HepG2 (cell line): ENCODE measurements around the gene CAMK2G. TPM values are rescaled to one million over a fixed set of nuclear protein-coding genes. Genes with fewer than 3 reads are reported as not detected.

Experiments used
- ATRX ChIP-seq: sonication (generic); formaldehyde crosslinking; IDR thresholded peaks from 2 replicates; pipeline ENCODE4 v1.4.0; 2020; ENCODE audit warnings: missing genetic modification reagents, borderline replicate concordance
- CBFB ChIP-seq: sonication (generic); formaldehyde crosslinking; IDR thresholded peaks from 2 replicates; pipeline ENCODE4 v1.4.0; 2020; ENCODE audit warnings: missing genetic modification reagents
- GTF3A ChIP-seq: sonication (generic); formaldehyde crosslinking; conservative IDR thresholded peaks from 2 replicates; pipeline ENCODE4 v1.4.0; 2020; ENCODE audit warnings: mild to moderate bottlenecking, missing genetic modification reagents
- NFYB ChIP-seq: sonication (generic); formaldehyde crosslinking; IDR thresholded peaks from 2 replicates; pipeline ENCODE4 v1.4.0; 2020; ENCODE audit warnings: missing genetic modification reagents
- POLR2AphosphoS5 ChIP-seq: IDR thresholded peaks from 2 replicates; pipeline ENCODE4 v1.6.1; 2012; ENCODE audit warnings: low read depth, low read length
- RXRA ChIP-seq: sonication (generic); formaldehyde crosslinking; IDR thresholded peaks from 2 replicates; pipeline ENCODE4 v1.5.1; 2020; ENCODE audit warnings: missing genetic modification reagents
- SRF ChIP-seq: IDR thresholded peaks from 2 replicates; pipeline ENCODE4 v1.6.1; 2011; ENCODE audit warnings: mild to moderate bottlenecking, low read depth, low read length, moderate library complexity
- ZNF24 ChIP-seq: fragments of 450-650 bp; IDR thresholded peaks from 2 replicates; pipeline ENCODE4 v1.6.1; 2017; ENCODE audit warnings: antibody characterized with exemption, mild to moderate bottlenecking
- ZNF33A ChIP-seq: sonication (generic); formaldehyde crosslinking; IDR thresholded peaks from 2 replicates; pipeline ENCODE4 v1.5.1; 2020; ENCODE audit warnings: missing genetic modification reagents, mild to moderate bottlenecking, moderate library complexity, borderline replicate concordance
- ZNF552 ChIP-seq: sonication (generic); formaldehyde crosslinking; IDR thresholded peaks from 2 replicates; pipeline ENCODE4 v1.9.0; 2022; ENCODE audit warnings: missing genetic modification reagents, mild to moderate bottlenecking, borderline replicate concordance
- ZNF616 ChIP-seq: sonication (generic); formaldehyde crosslinking; IDR thresholded peaks from 2 replicates; pipeline ENCODE4 v1.5.0; 2020; ENCODE audit warnings: low read depth, mild to moderate bottlenecking, missing genetic modification reagents
- ZNF672 ChIP-seq: sonication (generic); formaldehyde crosslinking; IDR thresholded peaks from 2 replicates; pipeline ENCODE4 v1.8.1; 2022; ENCODE audit warnings: missing genetic modification reagents
- ZNF766 ChIP-seq: sonication (generic); formaldehyde crosslinking; IDR thresholded peaks from 2 replicates; pipeline ENCODE4 v1.5.0; 2020; ENCODE audit warnings: missing genetic modification reagents, borderline replicate concordance
- ZNF83 ChIP-seq: sonication (generic); formaldehyde crosslinking; IDR thresholded peaks from 2 replicates; pipeline ENCODE4 v1.4.0; 2020; ENCODE audit warnings: missing genetic modification reagents, mild to moderate bottlenecking, borderline replicate concordance
- polyA plus RNA-seq, 8 experiments: library from polyadenylated mRNA; depleted of rRNA in 3 of 8; stranded (reverse) in 7 of 8; unstranded in 1 of 8; fragments of >200 nt; fragmentation: Illumina TruSeq in 4 of 8; extraction: Trizol in 4 of 8; gene quantifications; 2 replicates each; pipeline versions ENCODE4 v1.2.1 to v1.2.3, GENCODE V29; 2011 to 2016; ENCODE audit warnings: low read depth in 4 of 8, missing spikeins in 1 of 8, mixed read lengths in 1 of 8; ENCODE audit not compliant: insufficient read depth in 1 of 8
- total RNA-seq, 5 experiments: library from RNA; depleted of rRNA; stranded (reverse); fragments of >200 nt; fragmentation: Illumina TruSeq; extraction: Trizol; gene quantifications; 2 replicates each; pipeline ENCODE4 v1.2.3, GENCODE V29; 2016; ENCODE audit warnings: low read depth in 1 of 5
- TF ChIP-seq, protein P1 (sequence below): sonication (generic); formaldehyde crosslinking; IDR thresholded peaks from 2 replicates; pipeline ENCODE4 v1.5.0; 2020; ENCODE audit warnings: missing genetic modification reagents, mild to moderate bottlenecking, borderline replicate concordance
- TF ChIP-seq, protein P2 (sequence below): sonication (generic); formaldehyde crosslinking; IDR thresholded peaks from 2 replicates; pipeline ENCODE4 v1.4.0; 2020; ENCODE audit warnings: missing genetic modification reagents
- TF ChIP-seq, protein P3 (sequence below): IDR thresholded peaks from 2 replicates; pipeline ENCODE4 v1.6.1; 2016; ENCODE audit warnings: missing genetic modification reagents, missing compliant biosample characterization
- TF ChIP-seq, protein P4 (sequence below): sonication (generic); formaldehyde crosslinking; IDR thresholded peaks from 2 replicates; pipeline ENCODE4; 2020; ENCODE audit warnings: missing genetic modification reagents, mild to moderate bottlenecking, borderline replicate concordance
- TF ChIP-seq, protein P5 (sequence below): sonication (generic); formaldehyde crosslinking; IDR thresholded peaks from 2 replicates; pipeline ENCODE4 v1.4.0; 2020; ENCODE audit warnings: mild to moderate bottlenecking, low read depth, missing genetic modification reagents
- TF ChIP-seq, protein P6 (sequence below): IDR thresholded peaks from 2 replicates; pipeline ENCODE4 v1.4.0; 2020; ENCODE audit warnings: mild to moderate bottlenecking, missing genetic modification reagents

CAMK2G gene
- total and polyA plus RNA-seq, 2 of the 13 experiments (the other 11 are each of a cell fraction or from before 2014, with no cell fraction given) = 15.9 to 18.8 TPM

DNA sequence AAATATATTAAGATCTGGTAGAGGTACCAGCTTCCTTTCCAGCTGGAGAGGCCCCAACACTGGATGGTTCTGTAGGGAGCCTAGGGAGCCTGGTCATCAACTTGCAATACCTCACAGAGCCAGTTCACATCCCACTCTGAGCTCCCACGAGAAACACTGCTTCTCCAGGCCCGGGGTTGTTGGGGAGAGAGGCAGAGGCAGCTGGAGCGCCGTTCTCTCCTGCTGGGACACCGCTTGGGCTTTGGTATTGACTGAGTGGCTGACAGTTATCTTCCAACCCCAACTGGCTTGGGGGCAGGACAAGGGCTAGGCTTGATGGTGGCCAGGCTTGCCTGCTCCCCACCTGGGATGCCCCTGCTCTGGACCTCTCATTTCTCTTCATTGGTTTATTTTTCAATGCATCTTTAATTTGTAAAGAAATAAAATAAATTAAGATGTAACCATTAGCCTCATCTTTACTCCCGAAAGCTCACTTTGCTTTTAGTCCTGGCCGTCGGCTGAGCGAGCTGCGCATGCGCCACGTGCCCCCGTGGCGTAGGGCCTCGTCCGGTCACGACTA is 102.6 kb downstream of the CAMK2G start (continued):
- TF ChIP-seq RXRA = no peak; the same call in 1 of the 2 replicates
- no peak for TF ChIP-seq ZNF616
- 0 out of 2 replicates have a peak, but pooled peaks have one; percentile 23 for TF ChIP-seq NFYB
- TF ChIP-seq POLR2AphosphoS5 = peak; percentile 50
- TF ChIP-seq ZNF552 (CRISPR knock-in tag) = no peak
- TF ChIP-seq, protein P1, sequence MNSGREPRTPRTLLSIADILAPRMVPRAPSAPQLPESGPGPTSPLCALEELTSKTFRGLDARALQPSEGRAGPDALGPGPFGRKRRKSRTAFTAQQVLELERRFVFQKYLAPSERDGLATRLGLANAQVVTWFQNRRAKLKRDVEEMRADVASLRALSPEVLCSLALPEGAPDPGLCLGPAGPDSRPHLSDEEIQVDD = no peak
- no peak for TF ChIP-seq ZNF24
- no peak for TF ChIP-seq ZNF33A
- TF ChIP-seq, protein P2, sequence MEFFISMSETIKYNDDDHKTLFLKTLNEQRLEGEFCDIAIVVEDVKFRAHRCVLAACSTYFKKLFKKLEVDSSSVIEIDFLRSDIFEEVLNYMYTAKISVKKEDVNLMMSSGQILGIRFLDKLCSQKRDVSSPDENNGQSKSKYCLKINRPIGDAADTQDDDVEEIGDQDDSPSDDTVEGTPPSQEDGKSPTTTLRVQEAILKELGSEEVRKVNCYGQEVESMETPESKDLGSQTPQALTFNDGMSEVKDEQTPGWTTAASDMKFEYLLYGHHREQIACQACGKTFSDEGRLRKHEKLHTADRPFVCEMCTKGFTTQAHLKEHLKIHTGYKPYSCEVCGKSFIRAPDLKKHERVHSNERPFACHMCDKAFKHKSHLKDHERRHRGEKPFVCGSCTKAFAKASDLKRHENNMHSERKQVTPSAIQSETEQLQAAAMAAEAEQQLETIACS (CRISPR knock-in tag) = no peak
- TF ChIP-seq, protein P3, sequence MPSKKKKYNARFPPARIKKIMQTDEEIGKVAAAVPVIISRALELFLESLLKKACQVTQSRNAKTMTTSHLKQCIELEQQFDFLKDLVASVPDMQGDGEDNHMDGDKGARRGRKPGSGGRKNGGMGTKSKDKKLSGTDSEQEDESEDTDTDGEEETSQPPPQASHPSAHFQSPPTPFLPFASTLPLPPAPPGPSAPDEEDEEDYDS (CRISPR knock-in tag) = peak; percentile 36; the same call in 1 of the 2 replicates
- TF ChIP-seq ATRX (CRISPR knock-in tag) = no peak
- TF ChIP-seq GTF3A = no peak
- TF ChIP-seq, protein P4, sequence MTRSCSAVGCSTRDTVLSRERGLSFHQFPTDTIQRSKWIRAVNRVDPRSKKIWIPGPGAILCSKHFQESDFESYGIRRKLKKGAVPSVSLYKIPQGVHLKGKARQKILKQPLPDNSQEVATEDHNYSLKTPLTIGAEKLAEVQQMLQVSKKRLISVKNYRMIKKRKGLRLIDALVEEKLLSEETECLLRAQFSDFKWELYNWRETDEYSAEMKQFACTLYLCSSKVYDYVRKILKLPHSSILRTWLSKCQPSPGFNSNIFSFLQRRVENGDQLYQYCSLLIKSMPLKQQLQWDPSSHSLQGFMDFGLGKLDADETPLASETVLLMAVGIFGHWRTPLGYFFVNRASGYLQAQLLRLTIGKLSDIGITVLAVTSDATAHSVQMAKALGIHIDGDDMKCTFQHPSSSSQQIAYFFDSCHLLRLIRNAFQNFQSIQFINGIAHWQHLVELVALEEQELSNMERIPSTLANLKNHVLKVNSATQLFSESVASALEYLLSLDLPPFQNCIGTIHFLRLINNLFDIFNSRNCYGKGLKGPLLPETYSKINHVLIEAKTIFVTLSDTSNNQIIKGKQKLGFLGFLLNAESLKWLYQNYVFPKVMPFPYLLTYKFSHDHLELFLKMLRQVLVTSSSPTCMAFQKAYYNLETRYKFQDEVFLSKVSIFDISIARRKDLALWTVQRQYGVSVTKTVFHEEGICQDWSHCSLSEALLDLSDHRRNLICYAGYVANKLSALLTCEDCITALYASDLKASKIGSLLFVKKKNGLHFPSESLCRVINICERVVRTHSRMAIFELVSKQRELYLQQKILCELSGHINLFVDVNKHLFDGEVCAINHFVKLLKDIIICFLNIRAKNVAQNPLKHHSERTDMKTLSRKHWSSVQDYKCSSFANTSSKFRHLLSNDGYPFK (CRISPR knock-in tag) = peak; percentile 9; the same call in 1 of the 2 replicates
- TF ChIP-seq CBFB (CRISPR knock-in tag) = no peak
- TF ChIP-seq ZNF83 (CRISPR knock-in tag) = no peak
- TF ChIP-seq ZNF672 (CRISPR knock-in tag) = no peak
- TF ChIP-seq, protein P5, sequence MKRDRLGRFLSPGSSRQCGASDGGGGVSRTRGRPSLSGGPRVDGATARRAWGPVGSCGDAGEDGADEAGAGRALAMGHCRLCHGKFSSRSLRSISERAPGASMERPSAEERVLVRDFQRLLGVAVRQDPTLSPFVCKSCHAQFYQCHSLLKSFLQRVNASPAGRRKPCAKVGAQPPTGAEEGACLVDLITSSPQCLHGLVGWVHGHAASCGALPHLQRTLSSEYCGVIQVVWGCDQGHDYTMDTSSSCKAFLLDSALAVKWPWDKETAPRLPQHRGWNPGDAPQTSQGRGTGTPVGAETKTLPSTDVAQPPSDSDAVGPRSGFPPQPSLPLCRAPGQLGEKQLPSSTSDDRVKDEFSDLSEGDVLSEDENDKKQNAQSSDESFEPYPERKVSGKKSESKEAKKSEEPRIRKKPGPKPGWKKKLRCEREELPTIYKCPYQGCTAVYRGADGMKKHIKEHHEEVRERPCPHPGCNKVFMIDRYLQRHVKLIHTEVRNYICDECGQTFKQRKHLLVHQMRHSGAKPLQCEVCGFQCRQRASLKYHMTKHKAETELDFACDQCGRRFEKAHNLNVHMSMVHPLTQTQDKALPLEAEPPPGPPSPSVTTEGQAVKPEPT (CRISPR knock-in tag) = no peak
- TF ChIP-seq ZNF766 (CRISPR knock-in tag) = no peak
- TF ChIP-seq, protein P6, sequence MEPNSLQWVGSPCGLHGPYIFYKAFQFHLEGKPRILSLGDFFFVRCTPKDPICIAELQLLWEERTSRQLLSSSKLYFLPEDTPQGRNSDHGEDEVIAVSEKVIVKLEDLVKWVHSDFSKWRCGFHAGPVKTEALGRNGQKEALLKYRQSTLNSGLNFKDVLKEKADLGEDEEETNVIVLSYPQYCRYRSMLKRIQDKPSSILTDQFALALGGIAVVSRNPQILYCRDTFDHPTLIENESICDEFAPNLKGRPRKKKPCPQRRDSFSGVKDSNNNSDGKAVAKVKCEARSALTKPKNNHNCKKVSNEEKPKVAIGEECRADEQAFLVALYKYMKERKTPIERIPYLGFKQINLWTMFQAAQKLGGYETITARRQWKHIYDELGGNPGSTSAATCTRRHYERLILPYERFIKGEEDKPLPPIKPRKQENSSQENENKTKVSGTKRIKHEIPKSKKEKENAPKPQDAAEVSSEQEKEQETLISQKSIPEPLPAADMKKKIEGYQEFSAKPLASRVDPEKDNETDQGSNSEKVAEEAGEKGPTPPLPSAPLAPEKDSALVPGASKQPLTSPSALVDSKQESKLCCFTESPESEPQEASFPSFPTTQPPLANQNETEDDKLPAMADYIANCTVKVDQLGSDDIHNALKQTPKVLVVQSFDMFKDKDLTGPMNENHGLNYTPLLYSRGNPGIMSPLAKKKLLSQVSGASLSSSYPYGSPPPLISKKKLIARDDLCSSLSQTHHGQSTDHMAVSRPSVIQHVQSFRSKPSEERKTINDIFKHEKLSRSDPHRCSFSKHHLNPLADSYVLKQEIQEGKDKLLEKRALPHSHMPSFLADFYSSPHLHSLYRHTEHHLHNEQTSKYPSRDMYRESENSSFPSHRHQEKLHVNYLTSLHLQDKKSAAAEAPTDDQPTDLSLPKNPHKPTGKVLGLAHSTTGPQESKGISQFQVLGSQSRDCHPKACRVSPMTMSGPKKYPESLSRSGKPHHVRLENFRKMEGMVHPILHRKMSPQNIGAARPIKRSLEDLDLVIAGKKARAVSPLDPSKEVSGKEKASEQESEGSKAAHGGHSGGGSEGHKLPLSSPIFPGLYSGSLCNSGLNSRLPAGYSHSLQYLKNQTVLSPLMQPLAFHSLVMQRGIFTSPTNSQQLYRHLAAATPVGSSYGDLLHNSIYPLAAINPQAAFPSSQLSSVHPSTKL = no peak
- no peak for TF ChIP-seq SRF
